Measurements from ENCODE around the gene PLA2G6.
"Not testable (repeated sequence)": the region's sequence is repeated elsewhere in the genome, so short reads cannot be mapped to it uniquely, and the experiment has no call there.

PLA2G6 gene

DNA sequence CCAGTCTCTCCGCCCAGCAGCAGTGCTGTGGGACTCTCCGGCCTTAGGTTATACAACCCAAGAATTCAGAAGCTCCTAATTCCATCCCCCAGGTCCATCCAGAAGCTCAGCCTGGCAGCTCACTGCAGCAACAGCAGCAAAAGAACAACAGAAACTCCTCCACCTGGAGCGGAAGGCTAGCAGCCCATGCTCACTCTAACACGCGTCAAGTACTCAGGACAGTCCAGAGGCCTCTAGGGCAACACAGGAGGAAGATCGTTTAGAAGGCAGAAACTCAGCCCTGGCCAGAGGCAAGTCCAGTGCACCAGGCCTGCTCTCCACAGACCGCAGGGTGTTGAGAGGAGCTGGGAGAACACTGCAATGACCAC, 17.1 kb downstream of the PLA2G6 start:
- DNase-seq: no peak

DNA sequence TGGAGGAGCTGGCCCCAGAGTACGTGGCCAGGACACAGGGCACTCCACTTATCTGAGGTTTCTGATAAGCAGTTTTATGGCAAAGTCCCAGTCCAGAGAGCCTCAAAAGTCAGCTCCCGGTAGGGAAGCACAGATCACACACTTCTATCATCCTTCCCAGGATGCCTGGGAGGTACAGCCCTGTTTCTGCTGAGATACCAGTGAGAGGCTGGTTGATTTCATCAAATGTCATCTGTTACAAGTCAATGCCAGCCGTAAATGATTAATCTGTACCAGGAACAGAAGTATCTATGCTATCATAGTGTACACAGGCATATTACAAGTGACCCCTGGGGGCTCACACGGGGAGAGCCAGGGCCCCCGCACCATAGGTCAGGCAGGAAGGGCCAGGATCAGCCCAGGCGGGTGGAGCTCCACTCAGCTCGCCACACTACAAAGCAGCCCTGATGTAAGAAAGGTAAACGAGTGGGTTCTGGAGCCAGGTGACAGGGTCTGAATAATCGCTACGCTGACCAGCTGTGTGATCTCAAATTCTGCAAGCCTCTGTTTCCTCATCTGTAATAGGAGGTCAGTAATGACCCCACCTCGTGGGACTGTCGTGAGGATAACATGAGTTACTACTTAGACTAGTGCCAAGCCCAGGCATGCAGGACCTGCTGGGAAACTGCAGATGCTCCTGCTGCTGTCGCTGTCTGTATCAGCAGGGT, 17.6 kb downstream of the PLA2G6 start:
- no peak for DNase-seq

DNA sequence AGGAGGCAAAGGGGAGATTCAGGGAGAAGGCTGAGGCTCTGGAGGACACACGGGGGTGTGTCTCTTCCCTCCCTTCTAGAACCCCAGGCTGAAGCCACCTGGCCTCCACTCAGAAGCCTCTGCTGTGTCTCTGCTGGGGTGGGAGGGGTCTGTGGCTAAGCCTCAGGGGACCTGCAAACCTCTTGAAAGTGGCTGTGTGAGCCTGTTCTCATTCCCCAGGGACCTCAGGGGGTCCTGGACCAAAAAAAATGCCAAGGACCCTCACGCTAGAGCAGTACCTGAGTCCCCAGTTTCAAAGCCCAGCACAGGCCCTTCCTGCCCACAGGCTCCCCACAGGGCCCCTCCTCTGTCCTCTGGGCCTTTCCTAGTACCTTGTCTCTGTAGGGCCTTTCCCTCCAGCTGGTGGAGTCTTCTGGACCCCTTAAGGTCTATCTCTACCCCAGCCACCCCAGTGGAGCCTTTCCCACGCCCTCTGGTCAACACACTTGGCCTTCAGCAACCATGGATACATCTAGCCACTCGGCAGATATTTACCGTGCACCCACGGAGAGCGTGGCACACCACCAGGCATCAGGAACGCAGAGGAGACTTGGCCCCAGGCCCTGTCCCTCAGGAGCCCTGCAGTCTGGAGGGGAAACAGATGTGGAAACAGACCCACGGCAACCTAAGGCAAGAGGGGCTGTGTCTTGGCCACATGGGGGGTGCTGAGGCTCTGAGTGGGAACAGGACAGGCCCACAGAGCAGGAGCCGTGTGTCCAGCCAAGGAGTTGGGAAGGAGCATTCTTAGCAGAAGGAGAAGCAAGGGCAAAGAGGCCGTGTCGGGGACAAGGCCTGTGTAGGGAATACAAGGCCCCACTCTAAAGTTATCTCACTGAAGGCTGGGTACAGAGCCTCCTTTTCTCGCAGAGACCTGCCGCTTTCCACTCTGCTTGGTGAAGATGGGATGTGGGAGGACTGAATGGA, 18.5 kb downstream of the PLA2G6 start:
- DNase-seq: no peak

DNA sequence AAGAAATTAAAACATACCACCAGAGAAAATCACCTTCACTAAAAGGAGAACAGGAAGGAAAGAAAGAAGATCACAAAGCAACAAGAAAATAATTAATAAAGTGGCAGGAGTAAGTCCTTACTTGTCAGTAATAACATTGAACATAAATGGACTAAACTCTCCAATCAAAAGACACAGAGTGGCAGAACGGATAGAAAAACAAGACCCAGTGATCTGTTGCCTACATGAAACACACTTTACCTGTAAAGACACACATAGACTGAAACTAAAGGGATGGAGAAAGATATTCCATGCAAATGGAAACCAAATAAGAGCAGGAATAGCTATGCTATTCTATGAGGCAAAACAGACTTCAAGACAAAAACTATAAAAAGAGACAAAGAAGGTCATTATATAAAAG, 25.9 kb downstream of the PLA2G6 start:
- no peak for DNase-seq

DNA sequence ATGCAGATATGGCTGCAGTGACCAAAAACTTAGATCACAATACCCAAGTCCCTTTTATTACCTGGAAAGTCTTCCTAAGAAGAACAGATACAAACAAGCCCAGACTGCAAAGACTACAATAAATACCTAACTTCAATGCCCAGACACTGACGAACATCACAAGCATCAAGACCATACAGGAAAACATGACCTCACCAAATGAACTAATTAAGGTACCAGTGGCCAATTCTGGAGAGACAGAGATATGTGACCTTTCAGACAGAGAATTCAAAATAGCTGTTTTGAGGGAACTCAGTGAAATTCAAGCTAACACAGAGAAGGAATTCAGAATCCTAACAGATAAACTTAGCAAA, 27.1 kb downstream of the PLA2G6 start:
- not testable (repeated sequence) for DNase-seq

DNA sequence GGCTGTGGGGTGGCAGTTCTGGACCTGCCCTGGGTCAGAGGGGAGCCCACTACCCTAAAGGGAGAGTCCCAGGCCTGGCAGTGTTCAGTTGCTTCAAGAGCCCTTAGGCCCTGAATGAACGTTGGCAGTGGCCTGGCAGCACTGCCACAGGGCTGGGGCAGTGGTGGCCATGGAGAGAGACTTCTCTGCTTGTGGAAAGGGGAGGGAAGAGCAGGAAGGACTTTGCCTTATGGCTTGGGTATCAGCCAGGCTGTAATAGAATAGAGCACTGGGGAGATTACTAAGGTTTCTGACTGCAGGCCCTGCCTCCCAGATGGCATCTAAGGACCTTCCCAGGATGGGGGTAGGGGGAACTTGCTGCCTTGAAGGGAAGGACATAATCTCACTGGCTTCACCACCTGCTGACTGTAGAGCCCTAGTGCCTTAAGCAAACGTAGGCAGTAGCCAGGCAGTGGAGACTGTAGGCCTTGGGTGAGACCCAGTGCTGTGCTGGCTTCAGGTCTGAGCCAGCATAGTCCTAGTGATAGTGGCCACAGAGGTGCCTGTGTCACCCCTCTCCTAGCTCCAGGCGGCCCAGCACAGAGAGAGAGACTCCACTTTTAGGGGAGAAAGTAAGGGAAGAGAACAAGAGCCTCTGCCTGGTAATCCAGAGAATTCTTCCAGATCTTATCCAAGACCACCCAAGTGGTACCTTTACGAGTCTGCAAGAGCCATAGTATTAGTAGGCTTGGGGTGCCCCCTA, 27.6 kb downstream of the PLA2G6 start:
- no peak for DNase-seq

DNA sequence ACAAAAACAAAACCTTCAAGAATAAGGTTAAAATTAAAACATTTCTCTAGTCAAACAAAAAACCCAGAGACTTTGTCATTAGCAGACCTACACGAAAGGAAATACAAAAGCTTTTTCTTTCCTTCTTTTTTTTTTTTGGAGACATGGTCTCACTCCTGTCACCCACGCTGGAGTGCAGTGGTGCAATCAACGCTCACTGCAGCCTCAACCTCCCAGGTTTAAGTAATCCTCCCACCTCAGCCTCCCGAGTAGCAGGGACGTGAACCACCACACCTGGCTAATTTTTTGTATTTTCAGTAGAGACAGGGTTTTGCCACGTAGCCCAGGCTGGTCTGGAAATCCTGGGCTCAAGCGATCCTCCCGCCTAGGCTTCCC, 30.5 kb downstream of the PLA2G6 start:
- DNase-seq: no peak

DNA sequence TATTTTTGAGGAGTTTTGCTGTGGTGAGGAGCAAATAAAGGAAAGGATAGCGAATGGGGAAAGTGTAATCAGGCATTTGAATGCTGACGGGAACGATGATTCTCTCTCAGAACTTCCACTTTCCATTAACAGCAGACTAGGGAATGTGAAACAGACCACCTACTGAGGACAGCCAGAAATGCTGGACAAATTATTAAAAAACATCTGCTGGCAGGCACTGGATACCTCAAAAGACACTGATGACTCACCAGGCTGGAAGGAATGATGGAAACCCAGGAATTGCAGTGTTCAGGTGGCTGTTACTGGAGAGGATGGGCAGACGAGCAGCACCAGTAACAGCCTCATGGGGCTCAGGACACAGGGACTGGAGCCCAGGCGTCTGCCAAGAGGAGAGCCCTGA, 33.4 kb downstream of the PLA2G6 start:
- no peak for DNase-seq

DNA sequence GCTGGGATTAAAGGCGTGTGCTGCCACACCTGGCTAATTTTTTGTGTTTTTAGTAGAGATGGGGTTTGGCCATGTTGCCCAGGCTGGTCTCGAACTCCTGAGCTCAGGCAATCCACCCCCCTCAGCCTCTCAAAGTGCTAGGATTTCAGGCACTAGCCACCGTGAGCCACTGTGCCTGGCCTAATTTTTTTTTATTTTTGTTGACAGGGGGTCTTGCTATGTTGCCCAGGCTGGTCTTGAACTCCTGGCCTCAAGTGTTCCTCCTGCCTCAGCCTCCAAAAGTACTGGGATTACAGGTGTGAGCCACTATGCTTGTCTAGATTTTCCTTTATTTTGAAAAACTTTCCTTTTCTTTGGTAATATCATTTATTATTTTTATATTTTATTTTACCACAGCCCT, 35.5 kb downstream of the PLA2G6 start:
- DNase-seq: not testable (repeated sequence)

DNA sequence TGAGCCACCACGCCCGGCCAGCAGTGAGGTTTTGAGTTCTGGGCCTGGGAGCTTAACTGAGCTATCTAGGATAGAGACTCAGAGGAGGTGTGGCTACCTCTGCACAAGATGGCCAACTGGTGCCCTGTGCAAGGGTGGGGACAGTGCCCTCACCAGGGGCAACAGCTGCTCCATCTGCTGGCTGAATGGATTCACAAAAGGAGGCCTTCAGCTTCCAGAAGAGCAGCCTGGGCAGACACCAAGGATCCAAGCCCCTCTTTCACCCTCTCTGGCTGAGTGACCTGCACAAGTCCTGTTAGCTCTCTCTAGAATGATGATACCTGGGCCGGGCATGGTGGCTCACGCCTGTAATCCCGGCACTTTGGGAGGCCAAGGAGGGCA, 37.6 kb downstream of the PLA2G6 start:
- DNase-seq: no peak

DNA sequence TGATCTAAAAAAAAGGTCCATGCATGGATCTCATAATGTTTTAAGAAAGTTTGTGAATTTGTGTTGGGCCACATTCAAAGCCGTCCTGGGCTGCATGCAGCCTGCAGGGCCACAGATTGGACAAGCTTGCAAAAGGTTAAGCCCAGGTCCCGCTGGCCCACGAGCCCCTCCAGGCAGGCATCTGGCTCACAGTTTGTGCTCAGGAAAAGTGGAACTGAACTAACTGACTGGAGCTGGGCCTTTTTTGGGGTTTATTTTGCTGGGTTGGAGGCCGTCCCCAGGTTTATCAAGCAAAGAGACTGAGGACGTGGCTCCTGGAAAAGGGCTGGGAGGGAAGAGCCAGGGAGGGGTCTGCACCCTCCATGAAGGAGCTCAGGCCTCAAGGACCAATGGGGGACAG, 39.0 kb downstream of the PLA2G6 start:
- DNase-seq: no peak

DNA sequence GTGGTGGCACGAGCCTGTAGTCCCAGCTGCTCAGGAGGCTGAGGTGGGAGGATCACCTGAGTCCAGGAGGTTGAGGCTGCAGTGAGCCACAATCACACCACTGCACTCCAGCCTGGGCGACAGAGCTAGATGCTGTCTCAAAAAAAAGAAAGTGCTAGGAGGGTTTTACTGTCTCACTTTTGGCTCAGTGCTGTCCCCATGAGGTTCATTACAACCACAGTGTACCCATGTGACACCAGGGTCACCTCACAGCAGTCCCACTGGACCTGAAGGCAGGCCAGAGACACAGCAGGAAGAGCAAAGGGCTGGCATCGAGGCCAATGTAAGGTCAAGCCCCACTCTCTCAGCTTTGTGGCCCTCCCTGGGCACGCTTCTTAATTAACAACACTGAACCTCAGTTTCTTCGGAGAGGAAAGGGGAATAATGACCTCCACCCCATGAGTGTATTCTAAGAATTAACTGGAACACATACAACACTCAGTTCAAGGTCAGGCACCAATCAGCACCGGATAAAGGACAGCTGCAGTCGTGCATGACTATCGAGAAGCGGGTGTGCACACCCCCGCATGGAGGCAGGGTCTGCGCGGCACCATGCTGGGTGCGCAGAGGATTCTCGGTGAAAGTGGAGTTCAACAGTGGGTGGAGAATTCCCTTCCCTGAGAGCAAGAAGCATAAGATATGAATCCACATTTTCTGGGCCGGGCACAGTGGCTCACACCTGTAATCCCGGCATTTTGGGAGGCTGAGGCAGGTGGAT, 40.2 kb downstream of the PLA2G6 start:
- DNase-seq: no peak

DNA sequence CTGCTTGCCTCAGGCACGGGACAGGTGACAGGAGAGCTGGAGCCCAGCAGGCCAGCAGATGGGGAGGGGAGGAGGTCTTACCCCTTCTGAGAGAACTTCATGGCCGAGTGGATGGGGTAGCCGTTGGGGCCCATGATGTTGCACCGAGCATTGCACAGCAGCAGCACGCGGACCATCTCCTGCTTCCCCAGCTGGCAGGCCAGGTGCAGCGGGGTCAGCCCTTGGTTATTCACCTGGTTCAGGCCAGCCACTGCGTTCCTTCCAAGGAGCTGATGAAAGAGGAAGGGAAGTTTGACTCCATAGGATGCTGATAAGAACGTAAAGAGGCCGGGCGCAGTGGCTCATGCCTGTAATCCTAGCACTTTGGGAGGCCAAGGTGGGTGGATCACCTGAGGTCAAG, 41.7 kb downstream of the PLA2G6 start:
- no peak for DNase-seq

DNA sequence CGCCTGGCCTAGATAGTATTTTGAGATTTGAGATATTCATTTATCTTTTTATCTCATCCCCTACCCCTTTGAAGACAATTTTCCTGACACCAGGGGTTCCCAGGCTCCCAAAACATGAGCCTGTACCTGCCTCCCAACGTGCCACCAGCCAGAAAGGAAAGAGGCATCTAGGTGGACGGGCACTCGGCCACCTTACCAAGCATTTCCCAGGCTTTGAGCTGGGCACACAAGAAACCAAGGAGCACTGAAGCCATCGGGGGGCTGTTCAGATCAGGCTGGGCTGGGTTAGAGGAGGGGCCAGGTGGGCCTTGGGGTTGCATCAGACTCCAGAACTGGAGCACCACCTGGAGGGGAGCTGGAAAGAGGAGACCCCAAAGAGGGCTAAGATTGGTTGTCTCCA, 42.7 kb downstream of the PLA2G6 start:
- DNase-seq: no peak

DNA sequence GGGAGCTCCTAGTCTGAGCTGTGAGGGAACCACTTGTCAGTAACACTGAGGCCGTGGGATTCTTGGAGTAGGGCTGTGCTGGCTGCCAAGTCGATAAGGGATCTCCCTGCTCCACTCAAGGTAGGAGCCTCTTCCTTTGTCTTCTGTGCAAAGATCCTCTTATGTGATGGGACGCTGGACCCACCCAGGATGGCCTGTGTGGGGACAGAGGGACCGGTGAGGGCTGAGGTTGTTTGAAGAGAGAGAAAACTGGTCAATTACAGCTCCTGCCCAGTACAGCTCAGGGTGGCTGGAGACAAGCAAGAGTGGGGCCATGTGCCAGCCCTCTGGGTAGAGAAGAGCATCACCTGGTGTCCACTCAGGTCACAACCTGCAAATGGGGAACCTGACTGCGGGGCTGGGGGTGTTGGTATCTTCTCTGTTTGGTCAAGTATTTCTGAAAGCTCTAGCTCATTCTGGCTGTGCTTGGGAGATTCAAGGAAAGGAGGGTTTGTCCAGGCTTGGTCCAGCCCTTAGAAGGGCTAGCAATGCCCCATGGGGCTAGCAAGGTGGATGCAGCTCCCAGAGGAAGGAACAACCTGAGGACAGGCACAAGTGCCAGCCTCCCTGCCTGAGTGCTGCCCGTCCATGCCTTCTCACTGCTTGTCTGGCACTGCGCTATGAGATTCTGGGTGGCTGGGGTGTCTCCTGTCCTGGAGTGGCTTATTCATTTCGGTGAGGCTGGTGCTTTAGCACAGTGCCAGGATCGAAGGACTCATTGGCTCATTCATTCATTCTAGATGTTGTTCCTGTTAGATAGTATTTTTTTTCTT, 43.5 kb downstream of the PLA2G6 start:
- no peak for DNase-seq

DNA sequence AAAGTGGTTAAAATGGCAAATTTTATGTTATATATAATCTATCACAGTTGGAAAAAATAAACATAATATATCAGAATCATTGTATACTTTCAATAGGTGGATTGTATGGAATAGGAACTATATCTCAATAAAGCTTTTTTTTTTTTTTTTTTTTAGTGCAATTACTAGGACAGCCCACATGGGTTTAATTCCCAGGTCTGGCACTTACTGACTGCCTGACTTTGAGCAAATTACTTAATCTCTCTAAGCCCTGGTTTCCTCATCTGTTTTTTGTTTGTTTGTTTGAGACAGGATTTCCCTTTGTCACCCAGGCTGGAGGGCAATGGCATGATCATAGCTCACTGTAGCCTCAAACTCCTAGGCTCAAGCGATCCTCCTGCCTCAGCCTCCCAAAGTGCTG, 45.0 kb downstream of the PLA2G6 start:
- no peak for DNase-seq

DNA sequence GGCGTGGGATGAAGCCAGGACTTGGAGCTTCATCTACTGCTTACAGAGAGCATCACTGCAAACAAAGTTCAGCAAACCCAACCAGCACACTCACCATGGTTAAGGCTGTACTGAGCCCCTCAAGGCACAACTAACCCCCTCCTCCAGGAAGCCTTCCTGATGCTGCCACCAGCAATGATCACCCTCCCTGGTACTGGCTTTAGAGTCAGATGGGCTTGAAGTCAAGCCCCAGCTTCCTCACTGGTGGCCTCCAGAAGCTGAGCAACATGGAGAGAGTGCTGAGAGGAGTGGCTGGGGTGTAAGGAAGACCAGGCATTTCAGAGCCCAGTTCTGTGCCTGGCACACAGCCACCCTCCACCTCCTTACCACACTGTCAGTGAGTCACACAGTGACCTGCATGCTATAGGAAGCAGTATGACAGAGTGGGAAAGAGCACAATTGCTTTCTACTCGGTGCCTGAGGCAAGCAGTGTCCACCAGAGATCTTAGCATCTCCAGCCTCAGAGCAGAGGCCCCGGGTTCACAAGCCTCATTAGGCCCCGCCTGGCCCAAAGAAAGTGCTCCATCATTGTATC, 46.4 kb downstream of the PLA2G6 start:
- DNase-seq: peak in 1 of 2 donors; percentile 8

DNA sequence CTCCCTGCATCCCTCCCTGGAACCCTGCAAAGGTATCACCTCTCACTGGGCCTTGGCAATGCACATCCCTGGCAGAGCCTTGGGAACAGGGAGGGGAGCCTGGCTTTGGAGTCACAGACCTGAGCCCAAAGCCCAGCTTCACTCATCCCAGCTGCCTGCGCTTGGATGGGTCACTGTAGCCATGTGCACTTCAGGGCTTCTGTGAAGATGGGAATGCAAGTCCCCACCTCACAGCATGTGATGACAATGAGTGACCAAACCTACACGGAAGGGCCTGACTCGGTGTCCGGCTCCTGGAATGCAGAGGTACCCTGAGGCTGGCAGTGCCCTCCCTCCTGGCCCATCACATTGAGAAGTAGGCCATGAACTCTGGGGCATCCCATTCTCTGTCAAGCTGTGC, 48.3 kb downstream of the PLA2G6 start:
- no peak for DNase-seq

DNA sequence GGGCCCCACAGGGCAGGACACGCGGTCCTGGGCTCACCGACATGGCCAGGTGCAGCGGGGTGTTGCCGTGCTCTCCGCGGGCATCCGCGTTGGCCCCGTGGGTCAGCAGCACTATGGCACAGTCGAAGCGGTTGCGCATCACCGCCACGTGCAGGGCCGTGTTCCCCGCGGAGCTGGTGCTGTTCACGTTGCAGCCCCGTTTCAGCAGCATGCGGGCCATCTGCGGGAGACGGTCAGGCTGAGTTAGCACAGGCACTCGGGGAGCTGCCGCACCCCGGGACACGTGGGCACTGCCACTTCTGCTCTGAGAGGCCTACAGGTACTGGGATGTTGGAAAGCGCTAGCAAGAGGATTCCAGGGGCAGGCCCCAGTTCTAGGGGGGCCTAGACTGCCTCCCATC, 48.8 kb downstream of the PLA2G6 start:
- no peak for DNase-seq

DNA sequence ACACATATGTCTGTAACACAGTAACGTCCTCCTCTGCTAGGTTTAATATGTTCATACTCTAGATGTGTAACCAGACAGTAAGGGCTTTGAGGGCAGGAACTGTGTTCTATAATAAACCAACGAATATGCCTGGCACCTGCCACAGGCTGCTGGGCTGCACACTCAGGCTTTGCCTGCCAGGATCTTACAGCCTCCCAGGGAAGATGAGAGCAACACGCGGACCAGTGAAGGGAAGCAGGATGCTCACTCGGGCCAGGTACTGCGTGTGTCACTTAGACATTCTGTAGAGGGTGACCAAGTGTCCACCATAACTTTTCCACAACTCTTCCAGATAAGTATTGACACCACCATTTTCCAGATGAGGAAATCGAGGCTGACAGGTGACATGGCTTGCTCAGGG, 49.5 kb downstream of the PLA2G6 start:
- DNase-seq: no peak

DNA sequence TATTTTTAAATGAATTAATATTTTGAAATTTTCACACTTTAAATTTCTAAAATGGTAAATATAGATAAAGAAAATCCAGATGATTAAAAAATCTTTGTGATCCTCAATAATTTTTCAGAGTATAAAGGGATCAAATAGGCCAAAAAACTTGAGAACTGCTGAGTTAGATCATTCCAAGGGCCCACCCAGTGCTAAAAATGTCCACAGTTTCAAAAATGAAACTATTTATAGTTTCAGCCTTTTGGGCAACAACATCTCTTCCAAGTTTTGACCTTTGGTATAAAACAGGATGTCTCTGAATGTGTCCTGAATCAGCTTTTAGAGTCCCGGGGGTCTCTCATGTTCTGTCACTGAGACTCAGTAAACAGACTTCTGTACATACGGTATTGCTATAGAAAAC, 50.2 kb downstream of the PLA2G6 start:
- DNase-seq: no peak

DNA sequence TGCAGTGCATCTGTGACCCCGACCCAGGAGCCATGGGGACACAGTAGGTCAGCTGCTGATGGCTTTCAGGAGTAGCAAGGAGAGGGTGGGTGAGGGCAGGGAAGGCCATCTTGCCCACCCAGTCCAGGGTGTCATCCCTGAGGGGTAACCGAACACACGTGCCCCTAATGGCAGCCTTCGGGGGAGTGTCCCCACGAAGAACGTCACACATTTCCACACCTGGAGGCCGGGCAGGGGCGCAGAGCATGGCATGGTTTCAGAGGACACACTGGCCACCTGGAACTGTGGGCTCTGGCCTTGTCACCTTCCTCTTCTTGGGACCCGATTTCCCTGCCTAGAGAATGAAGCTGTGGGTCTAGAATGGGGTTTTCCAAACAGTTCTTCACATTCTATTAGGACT, 51.8 kb downstream of the PLA2G6 start:
- DNase-seq: no peak
